HepG2 (cell line): Measurements from ENCODE around the gene CCT3. TPM values are rescaled to one million over a fixed set of nuclear protein-coding genes. Genes with fewer than 3 reads are reported as not detected.

Source experiments
- CREB1 ChIP-seq, 2 experiments: fragments of 450-650 bp in 1 of 2; IDR thresholded peaks; 2 replicates each; pipeline ENCODE4 v1.6.1; 2016 to 2017; ENCODE audit warnings: control low read depth in 1 of 2, mild to moderate bottlenecking in 1 of 2, missing compliant biosample characterization in 1 of 2, missing genetic modification characterization in 1 of 2
- FOXP4 ChIP-seq: sonication (generic); formaldehyde crosslinking; IDR thresholded peaks from 2 replicates; pipeline ENCODE4 v1.4.0; 2020; ENCODE audit warnings: missing genetic modification reagents
- KDM2A ChIP-seq: sonication (generic); formaldehyde crosslinking; IDR thresholded peaks from 2 replicates; pipeline ENCODE4 v1.4.0; 2020; ENCODE audit warnings: low read depth, missing genetic modification reagents, borderline replicate concordance
- KMT2B ChIP-seq: IDR thresholded peaks from 2 replicates; pipeline ENCODE4 v1.6.1; 2016; ENCODE audit warnings: missing genetic modification reagents, missing compliant biosample characterization
- MATR3 ChIP-seq: sonication (generic); formaldehyde crosslinking; IDR thresholded peaks from 2 replicates; pipeline ENCODE4 v1.4.0; 2020; ENCODE audit warnings: missing genetic modification reagents
- MEIS2 ChIP-seq: sonication (generic); formaldehyde crosslinking; IDR thresholded peaks from 2 replicates; pipeline ENCODE4 v1.9.0; 2021; ENCODE audit warnings: mild to moderate bottlenecking, missing genetic modification reagents
- NR2C2 ChIP-seq: sonication (generic); formaldehyde crosslinking; IDR thresholded peaks from 2 replicates; pipeline ENCODE4 v1.4.0; 2020; ENCODE audit warnings: missing genetic modification reagents, mild to moderate bottlenecking, moderate library complexity, borderline replicate concordance
- PAX8 ChIP-seq: sonication (generic); formaldehyde crosslinking; IDR thresholded peaks from 2 replicates; pipeline ENCODE4 v1.8.0; 2022; ENCODE audit warnings: mild to moderate bottlenecking, missing genetic modification reagents, borderline replicate concordance
- RARA ChIP-seq: IDR thresholded peaks from 2 replicates; pipeline ENCODE4 v1.6.1; 2016; ENCODE audit warnings: missing genetic modification reagents, missing compliant biosample characterization
- SALL2 ChIP-seq: sonication (generic); formaldehyde crosslinking; IDR thresholded peaks from 2 replicates; pipeline ENCODE4 v1.8.1; 2023; ENCODE audit warnings: mild to moderate bottlenecking, missing genetic modification reagents, inconsistent platforms
- TIGD3 ChIP-seq: sonication (generic); formaldehyde crosslinking; IDR thresholded peaks from 2 replicates; pipeline ENCODE4 v1.5.1; 2020; ENCODE audit warnings: mild to moderate bottlenecking, missing genetic modification reagents, borderline replicate concordance
- TSC22D2 ChIP-seq: sonication (generic); formaldehyde crosslinking; IDR thresholded peaks from 2 replicates; pipeline ENCODE4 v1.5.1; 2020; ENCODE audit warnings: missing genetic modification reagents, mild to moderate bottlenecking, borderline replicate concordance
- ZBTB1 ChIP-seq: sonication (generic); formaldehyde crosslinking; IDR thresholded peaks from 2 replicates; pipeline ENCODE4 v1.4.0; 2020; ENCODE audit warnings: missing genetic modification reagents, borderline replicate concordance
- ZBTB38 ChIP-seq: sonication (generic); formaldehyde crosslinking; IDR thresholded peaks from 2 replicates; pipeline ENCODE4 v1.5.1; 2020; ENCODE audit warnings: mild to moderate bottlenecking, missing genetic modification reagents
- ZNF350 ChIP-seq: sonication (generic); formaldehyde crosslinking; IDR thresholded peaks from 2 replicates; pipeline ENCODE4 v1.4.0; 2020; ENCODE audit warnings: mild to moderate bottlenecking, low read depth, missing genetic modification reagents, borderline replicate concordance
- ZNF432 ChIP-seq: sonication (generic); formaldehyde crosslinking; IDR thresholded peaks from 2 replicates; pipeline ENCODE4 v1.5.0; 2020; ENCODE audit warnings: missing genetic modification reagents, mild to moderate bottlenecking, borderline replicate concordance
- ZNF619 ChIP-seq: sonication (generic); formaldehyde crosslinking; IDR thresholded peaks from 2 replicates; pipeline ENCODE4 v1.4.0; 2020; ENCODE audit warnings: mild to moderate bottlenecking, missing genetic modification reagents
- ZNF790 ChIP-seq: sonication (generic); formaldehyde crosslinking; IDR thresholded peaks from 2 replicates; pipeline ENCODE4 v1.8.0; 2022; ENCODE audit warnings: missing genetic modification reagents, mild to moderate bottlenecking, borderline replicate concordance
- ZNF883 ChIP-seq: sonication (generic); formaldehyde crosslinking; IDR thresholded peaks from 2 replicates; pipeline ENCODE4 v1.5.1; 2020; ENCODE audit warnings: mild to moderate bottlenecking, missing genetic modification reagents; ENCODE audit errors: not compliant biosample characterization
- ZSCAN5A ChIP-seq: sonication (generic); formaldehyde crosslinking; IDR thresholded peaks from 2 replicates; pipeline ENCODE4 v1.8.0; 2022; ENCODE audit warnings: mild to moderate bottlenecking, missing genetic modification reagents, borderline replicate concordance
- polyA plus RNA-seq, 8 experiments: library from polyadenylated mRNA; depleted of rRNA in 3 of 8; stranded (reverse) in 7 of 8; unstranded in 1 of 8; fragments of >200 nt; fragmentation: Illumina TruSeq in 4 of 8; extraction: Trizol in 4 of 8; gene quantifications; 2 replicates each; pipeline versions ENCODE4 v1.2.1 to v1.2.3, GENCODE V29; 2011 to 2016; ENCODE audit warnings: low read depth in 4 of 8, missing spikeins in 1 of 8, mixed read lengths in 1 of 8; ENCODE audit not compliant: insufficient read depth in 1 of 8
- total RNA-seq, 5 experiments: library from RNA; depleted of rRNA; stranded (reverse); fragments of >200 nt; fragmentation: Illumina TruSeq; extraction: Trizol; gene quantifications; 2 replicates each; pipeline ENCODE4 v1.2.3, GENCODE V29; 2016; ENCODE audit warnings: low read depth in 1 of 5
- TF ChIP-seq, protein P1 (sequence below): sonication (generic); formaldehyde crosslinking; IDR thresholded peaks from 2 replicates; pipeline ENCODE4 v1.9.0; 2021; ENCODE audit warnings: missing genetic modification reagents, borderline replicate concordance

The CCT3 gene
- total and polyA plus RNA-seq, 2 of the 13 experiments (the other 11 are each of a cell fraction or from before 2014, with no cell fraction given): 319 to 615 TPM

DNA sequence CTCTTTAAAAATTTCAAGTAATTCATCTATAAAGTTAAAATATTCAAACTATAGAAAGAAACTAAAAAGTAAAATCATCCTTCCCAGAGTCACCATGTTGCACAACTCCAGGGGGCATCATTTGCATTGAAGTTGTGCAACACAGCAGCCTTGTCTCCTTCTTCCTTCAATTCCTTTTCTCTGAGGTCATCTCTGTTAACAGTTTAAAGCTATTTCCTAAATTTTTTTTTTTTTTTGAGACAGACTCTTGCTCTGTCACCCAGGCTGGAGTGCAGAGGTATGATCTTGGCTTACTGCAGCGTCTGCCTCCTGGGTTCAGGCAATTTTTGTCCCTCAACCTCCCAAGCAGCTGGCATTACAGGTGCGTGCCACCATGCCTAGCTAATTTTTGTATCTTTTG is 38.1 kb upstream of the CCT3 start (continued):
- TF ChIP-seq TIGD3 (CRISPR knock-in tag) (no peak), TSC22D2 (CRISPR knock-in tag) (no peak), SALL2 (CRISPR knock-in tag) (no peak), ZNF350 (no peak), KMT2B (CRISPR knock-in tag) (no peak), ZNF619 (no peak), MATR3 (no peak), CREB1 (IDR thresholded peaks at IDR 0.05) (no peak), CREB1 (CRISPR knock-in tag; IDR thresholded peaks at IDR 0.05) (no peak), MEIS2 (no peak), KDM2A (CRISPR knock-in tag) (no peak), ZBTB1 (CRISPR knock-in tag) (no peak), ZNF883 (CRISPR knock-in tag) (no peak), ZNF790 (CRISPR knock-in tag) (no peak), FOXP4 (no peak), RARA (CRISPR knock-in tag) (no peak), ZSCAN5A (CRISPR knock-in tag) (no peak), NR2C2 (CRISPR knock-in tag) (no peak), ZNF432 (CRISPR knock-in tag) (no peak), PAX8 (no peak), ZBTB38 (CRISPR knock-in tag) (no peak)
- TF ChIP-seq, protein P1, sequence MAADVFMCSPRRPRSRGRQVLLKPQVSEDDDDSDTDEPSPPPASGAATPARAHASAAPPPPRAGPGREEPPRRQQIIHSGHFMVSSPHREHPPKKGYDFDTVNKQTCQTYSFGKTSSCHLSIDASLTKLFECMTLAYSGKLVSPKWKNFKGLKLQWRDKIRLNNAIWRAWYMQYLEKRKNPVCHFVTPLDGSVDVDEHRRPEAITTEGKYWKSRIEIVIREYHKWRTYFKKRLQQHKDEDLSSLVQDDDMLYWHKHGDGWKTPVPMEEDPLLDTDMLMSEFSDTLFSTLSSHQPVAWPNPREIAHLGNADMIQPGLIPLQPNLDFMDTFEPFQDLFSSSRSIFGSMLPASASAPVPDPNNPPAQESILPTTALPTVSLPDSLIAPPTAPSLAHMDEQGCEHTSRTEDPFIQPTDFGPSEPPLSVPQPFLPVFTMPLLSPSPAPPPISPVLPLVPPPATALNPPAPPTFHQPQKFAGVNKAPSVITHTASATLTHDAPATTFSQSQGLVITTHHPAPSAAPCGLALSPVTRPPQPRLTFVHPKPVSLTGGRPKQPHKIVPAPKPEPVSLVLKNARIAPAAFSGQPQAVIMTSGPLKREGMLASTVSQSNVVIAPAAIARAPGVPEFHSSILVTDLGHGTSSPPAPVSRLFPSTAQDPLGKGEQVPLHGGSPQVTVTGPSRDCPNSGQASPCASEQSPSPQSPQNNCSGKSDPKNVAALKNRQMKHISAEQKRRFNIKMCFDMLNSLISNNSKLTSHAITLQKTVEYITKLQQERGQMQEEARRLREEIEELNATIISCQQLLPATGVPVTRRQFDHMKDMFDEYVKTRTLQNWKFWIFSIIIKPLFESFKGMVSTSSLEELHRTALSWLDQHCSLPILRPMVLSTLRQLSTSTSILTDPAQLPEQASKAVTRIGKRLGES (CRISPR knock-in tag): no peak
